ENCODE data around the gene PRRT2.

The PRRT2 gene

GRCh38 chr16:29854520-29855100, 42.6 kb downstream of the PRRT2 start:
- no peak for DNase-seq (ENCODE audit: low read depth)
- no peak for TF ChIP-seq CTCF (conservative IDR thresholded peaks at IDR 0.05; ENCODE audit: low read depth, low read length)
- no peak overlapping the region for H3K4me3 ChIP-seq (ENCODE audit: low read depth, low read length)

GRCh38 chr16:29857133-29857760, 45.3 kb downstream of the PRRT2 start:
- TF ChIP-seq CTCF (conservative IDR thresholded peaks at IDR 0.05; ENCODE audit: low read depth, low read length): no peak
- DNase-seq (ENCODE audit: low read depth): peak; percentile 56
- H3K4me3 ChIP-seq (ENCODE audit: low read depth, low read length): no peak overlapping the region

DNA sequence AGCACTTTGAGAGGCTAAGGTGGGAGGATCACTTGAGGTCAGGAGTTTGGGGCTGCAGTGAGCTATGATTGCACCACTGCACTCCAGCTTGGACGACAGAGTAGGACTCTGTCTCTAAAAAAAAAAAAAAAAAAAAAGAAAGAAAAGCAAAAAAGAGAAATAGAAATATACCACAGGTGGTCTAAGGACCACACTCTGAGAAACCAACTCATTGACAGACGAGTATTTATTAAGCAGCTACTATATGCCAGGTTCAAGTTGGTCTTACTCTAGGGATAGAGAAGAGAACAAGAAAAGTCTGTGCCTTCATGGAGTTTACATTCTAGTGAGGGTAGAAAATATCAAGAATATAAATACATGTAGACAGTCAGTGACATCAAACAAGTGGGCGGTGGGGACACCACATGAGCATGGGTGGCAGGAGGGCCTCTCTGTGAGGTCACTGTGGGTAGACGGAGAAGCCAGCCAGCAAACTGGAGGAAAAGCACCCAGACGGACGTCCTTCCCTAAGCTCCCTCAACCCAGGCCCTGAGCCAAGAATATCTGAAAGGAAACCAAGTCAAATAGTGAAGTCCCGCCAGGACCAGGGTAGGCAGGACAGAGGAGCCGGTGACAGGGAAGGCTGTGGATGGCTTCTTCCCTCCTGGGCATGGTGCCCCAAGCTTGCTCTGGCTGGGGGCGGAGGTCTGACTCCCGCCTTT, 46.3 kb downstream of the PRRT2 start:
- TF ChIP-seq CTCF (conservative IDR thresholded peaks at IDR 0.05; ENCODE audit: low read depth, low read length): no peak
- no peak overlapping the region for H3K4me3 ChIP-seq (ENCODE audit: low read depth, low read length)
- DNase-seq (ENCODE audit: low read depth): no peak

DNA sequence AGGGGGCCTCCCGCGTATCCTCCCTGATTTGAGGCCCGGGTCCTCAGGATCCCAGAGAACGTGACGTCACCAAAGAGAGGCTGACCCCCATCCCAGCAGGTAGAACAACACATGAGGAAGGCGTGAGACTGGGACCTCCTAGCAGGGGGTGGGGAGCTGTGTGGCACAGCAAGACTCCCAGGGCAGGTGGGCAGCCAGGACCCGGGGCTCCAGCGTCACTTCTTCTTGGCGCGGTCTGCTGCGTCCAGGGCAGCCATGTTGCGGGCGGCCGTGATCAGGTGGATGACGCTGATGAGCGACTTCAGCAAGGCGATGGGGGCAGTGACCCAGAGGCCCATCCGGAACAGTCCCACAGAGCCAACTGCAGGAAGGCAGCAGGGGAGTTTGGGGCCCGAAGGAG, 47.0 kb downstream of the PRRT2 start:
- TF ChIP-seq CTCF (conservative IDR thresholded peaks at IDR 0.05; ENCODE audit: low read depth, low read length): no peak
- H3K4me3 ChIP-seq (ENCODE audit: low read depth, low read length): no peak overlapping the region
- no peak for DNase-seq (ENCODE audit: low read depth)

GRCh38 chr16:29860218-29860617, 48.2 kb downstream of the PRRT2 start:
- no peak for DNase-seq (ENCODE audit: low read depth)
- no peak overlapping the region for H3K4me3 ChIP-seq (ENCODE audit: low read depth, low read length)
- TF ChIP-seq CTCF (conservative IDR thresholded peaks at IDR 0.05; ENCODE audit: low read depth, low read length): no peak

- DNase-seq (ENCODE audit: low read depth): peak; percentile 35
- H3K4me3 ChIP-seq (ENCODE audit: low read depth, low read length): peak overlapping the region; percentile 91
- TF ChIP-seq CTCF (conservative IDR thresholded peaks at IDR 0.05; ENCODE audit: low read depth, low read length): peak; percentile 50
Observed at GRCh38 chr16:29862383-29862883, 50.4 kb downstream of the PRRT2 start.
